ENCODE results near the gene RRP8.

The RRP8 gene

GRCh38 chr11:6586434-6587359 lies 16.7 kb downstream of the RRP8 start:
- TF ChIP-seq NFIC (IDR thresholded peaks at IDR 0.05) (no peak), TAF1 (IDR thresholded peaks at IDR 0.05; ENCODE audit: low read depth) (no peak), YY1 (IDR thresholded peaks at IDR 0.05; ENCODE audit: low read depth) (no peak), CREB1 (IDR thresholded peaks at IDR 0.05; ENCODE audit: low read depth) (no peak), RAD21 (IDR thresholded peaks at IDR 0.05; ENCODE audit: low read depth) (no peak), EGR1 (IDR thresholded peaks at IDR 0.05) (no peak), TCF12 (IDR thresholded peaks at IDR 0.05; ENCODE audit: low read depth) (peak; percentile 43; the same call in 1 of the 2 replicates), TEAD4 (IDR thresholded peaks at IDR 0.05) (no peak), FOXM1 (IDR thresholded peaks at IDR 0.05; ENCODE audit: borderline replicate concordance, low read depth) (no peak), CEBPB (IDR thresholded peaks at IDR 0.05) (peak; percentile 20; the same call in 1 of the 2 replicates), ZBTB7A (IDR thresholded peaks at IDR 0.05; ENCODE audit: low read depth) (no peak), EP300 (IDR thresholded peaks at IDR 0.05; ENCODE audit: borderline replicate concordance) (no peak), MAX (IDR thresholded peaks at IDR 0.05) (peak; percentile 77; the same call in 1 of the 2 replicates)
- TF ChIP-seq, protein P1, sequence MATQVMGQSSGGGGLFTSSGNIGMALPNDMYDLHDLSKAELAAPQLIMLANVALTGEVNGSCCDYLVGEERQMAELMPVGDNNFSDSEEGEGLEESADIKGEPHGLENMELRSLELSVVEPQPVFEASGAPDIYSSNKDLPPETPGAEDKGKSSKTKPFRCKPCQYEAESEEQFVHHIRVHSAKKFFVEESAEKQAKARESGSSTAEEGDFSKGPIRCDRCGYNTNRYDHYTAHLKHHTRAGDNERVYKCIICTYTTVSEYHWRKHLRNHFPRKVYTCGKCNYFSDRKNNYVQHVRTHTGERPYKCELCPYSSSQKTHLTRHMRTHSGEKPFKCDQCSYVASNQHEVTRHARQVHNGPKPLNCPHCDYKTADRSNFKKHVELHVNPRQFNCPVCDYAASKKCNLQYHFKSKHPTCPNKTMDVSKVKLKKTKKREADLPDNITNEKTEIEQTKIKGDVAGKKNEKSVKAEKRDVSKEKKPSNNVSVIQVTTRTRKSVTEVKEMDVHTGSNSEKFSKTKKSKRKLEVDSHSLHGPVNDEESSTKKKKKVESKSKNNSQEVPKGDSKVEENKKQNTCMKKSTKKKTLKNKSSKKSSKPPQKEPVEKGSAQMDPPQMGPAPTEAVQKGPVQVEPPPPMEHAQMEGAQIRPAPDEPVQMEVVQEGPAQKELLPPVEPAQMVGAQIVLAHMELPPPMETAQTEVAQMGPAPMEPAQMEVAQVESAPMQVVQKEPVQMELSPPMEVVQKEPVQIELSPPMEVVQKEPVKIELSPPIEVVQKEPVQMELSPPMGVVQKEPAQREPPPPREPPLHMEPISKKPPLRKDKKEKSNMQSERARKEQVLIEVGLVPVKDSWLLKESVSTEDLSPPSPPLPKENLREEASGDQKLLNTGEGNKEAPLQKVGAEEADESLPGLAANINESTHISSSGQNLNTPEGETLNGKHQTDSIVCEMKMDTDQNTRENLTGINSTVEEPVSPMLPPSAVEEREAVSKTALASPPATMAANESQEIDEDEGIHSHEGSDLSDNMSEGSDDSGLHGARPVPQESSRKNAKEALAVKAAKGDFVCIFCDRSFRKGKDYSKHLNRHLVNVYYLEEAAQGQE (IDR thresholded peaks at IDR 0.05; ENCODE audit: low read depth) = no peak
- TF ChIP-seq, protein P2, sequence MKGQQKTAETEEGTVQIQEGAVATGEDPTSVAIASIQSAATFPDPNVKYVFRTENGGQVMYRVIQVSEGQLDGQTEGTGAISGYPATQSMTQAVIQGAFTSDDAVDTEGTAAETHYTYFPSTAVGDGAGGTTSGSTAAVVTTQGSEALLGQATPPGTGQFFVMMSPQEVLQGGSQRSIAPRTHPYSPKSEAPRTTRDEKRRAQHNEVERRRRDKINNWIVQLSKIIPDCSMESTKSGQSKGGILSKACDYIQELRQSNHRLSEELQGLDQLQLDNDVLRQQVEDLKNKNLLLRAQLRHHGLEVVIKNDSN (IDR thresholded peaks at IDR 0.05) = no peak

- no peak for TF ChIP-seq EP300 (IDR thresholded peaks at IDR 0.05; ENCODE audit: borderline replicate concordance)
- no peak for TF ChIP-seq CEBPB (IDR thresholded peaks at IDR 0.05)
- TF ChIP-seq CREB1 (IDR thresholded peaks at IDR 0.05; ENCODE audit: low read depth) = no peak
Measured at GRCh38 chr11:6584528-6584927, 18.9 kb downstream of the RRP8 start.

DNA sequence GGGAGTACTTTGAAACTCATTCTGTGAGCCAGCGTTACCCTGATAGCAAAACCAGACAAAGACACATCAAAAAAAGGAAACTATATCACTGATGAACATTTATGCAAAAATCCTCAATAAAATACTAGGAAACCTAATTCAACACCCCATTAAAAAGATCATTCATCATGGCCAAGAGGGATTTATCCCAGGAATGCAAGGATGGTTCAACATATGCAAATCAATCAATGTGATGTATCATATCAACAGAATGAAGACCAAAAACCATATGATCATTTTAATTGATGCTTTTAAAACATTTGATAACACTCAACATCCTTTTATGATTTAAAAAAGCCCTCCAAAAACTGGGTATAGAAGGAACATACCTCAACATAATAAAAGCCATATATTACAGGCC lies 19.8 kb downstream of the RRP8 start:
- TF ChIP-seq FOXM1 (IDR thresholded peaks at IDR 0.05; ENCODE audit: borderline replicate concordance, low read depth) (no peak), EGR1 (IDR thresholded peaks at IDR 0.05) (no peak), TEAD4 (IDR thresholded peaks at IDR 0.05) (no peak), MAX (IDR thresholded peaks at IDR 0.05) (no peak), RAD21 (IDR thresholded peaks at IDR 0.05; ENCODE audit: low read depth) (no peak), NFIC (IDR thresholded peaks at IDR 0.05) (no peak), YY1 (IDR thresholded peaks at IDR 0.05; ENCODE audit: low read depth) (no peak), CEBPB (IDR thresholded peaks at IDR 0.05) (no peak), CREB1 (IDR thresholded peaks at IDR 0.05; ENCODE audit: low read depth) (no peak), TCF12 (IDR thresholded peaks at IDR 0.05; ENCODE audit: low read depth) (no peak), EP300 (IDR thresholded peaks at IDR 0.05; ENCODE audit: borderline replicate concordance) (no peak), TAF1 (IDR thresholded peaks at IDR 0.05; ENCODE audit: low read depth) (no peak), ZBTB7A (IDR thresholded peaks at IDR 0.05; ENCODE audit: low read depth) (no peak)
- TF ChIP-seq, protein P1 (IDR thresholded peaks at IDR 0.05; ENCODE audit: low read depth) = no peak
- TF ChIP-seq, protein P2 (IDR thresholded peaks at IDR 0.05) = no peak

GRCh38 chr11:6579681-6580080 lies 23.7 kb downstream of the RRP8 start:
- TF ChIP-seq CREB1 (IDR thresholded peaks at IDR 0.05; ENCODE audit: low read depth) = no peak
- no peak for TF ChIP-seq MAX (IDR thresholded peaks at IDR 0.05)
- no peak for TF ChIP-seq TEAD4 (IDR thresholded peaks at IDR 0.05)
- no peak for TF ChIP-seq EP300 (IDR thresholded peaks at IDR 0.05; ENCODE audit: borderline replicate concordance)
- TF ChIP-seq TCF12 (IDR thresholded peaks at IDR 0.05; ENCODE audit: low read depth) = no peak
- no peak for TF ChIP-seq CEBPB (IDR thresholded peaks at IDR 0.05)
- no peak for TF ChIP-seq EGR1 (IDR thresholded peaks at IDR 0.05)
- TF ChIP-seq, protein P1 (IDR thresholded peaks at IDR 0.05; ENCODE audit: low read depth) = no peak
- no peak for TF ChIP-seq TAF1 (IDR thresholded peaks at IDR 0.05; ENCODE audit: low read depth)
- no peak for TF ChIP-seq ZBTB7A (IDR thresholded peaks at IDR 0.05; ENCODE audit: low read depth)

All from Ishikawa (cell line).